Type B pancreatic cell (in vitro differentiated cells): ENCODE results near the gene PTPRF. TPM values are rescaled to one million over a fixed set of nuclear protein-coding genes. Genes with fewer than 3 reads are reported as not detected.

Experiments used
- DNase-seq: peaks from one replicate; pipeline ENCODE4 v3.0.0; 2021; ENCODE audit warnings: mixed read lengths; ENCODE audit not compliant: unreplicated experiment; ENCODE audit errors: extremely low spot score
- H3K27ac Mint-ChIP-seq: 2 replicates; pipeline ENCODE4 v1.8.0; 2021; ENCODE audit warnings: mild to moderate bottlenecking, mixed read lengths
- H3K27me3 Mint-ChIP-seq: 2 replicates; pipeline ENCODE4 v1.8.0; 2021; ENCODE audit warnings: mixed read lengths
- H3K36me3 Mint-ChIP-seq: 2 replicates; pipeline ENCODE4 v1.8.0; 2021; ENCODE audit warnings: mixed read lengths
- H3K4me1 Mint-ChIP-seq: one replicate; pipeline ENCODE4 v1.8.0; 2021; ENCODE audit warnings: mixed read lengths; ENCODE audit not compliant: unreplicated experiment
- H3K4me3 Mint-ChIP-seq: 2 replicates; pipeline ENCODE4 v1.8.0; 2021; ENCODE audit warnings: mild to moderate bottlenecking, mixed read lengths
- H3K9me3 Mint-ChIP-seq: 2 replicates; pipeline ENCODE4 v1.8.0; 2021; ENCODE audit warnings: mixed read lengths
- CTCF ChIP-seq: fragments of 200-600 bp; sonication (generic); conservative IDR thresholded peaks from 2 replicates; pipeline ENCODE4 v1.5.0; 2021; ENCODE audit warnings: antibody characterized with exemption, mild to moderate bottlenecking
- total RNA-seq: library from RNA; stranded (reverse); gene quantifications from 2 replicates; pipeline ENCODE4 v1.2.1, GENCODE V29; 2021; ENCODE audit warnings: low replicate concordance

PTPRF gene
- total RNA-seq, 1 donor from 2014 or later, result 260 TPM

- TF ChIP-seq CTCF, result no peak
- peaks cover 5% of the 10 kb centered on the region for H3K9me3 Mint-ChIP-seq
- no peak overlapping the region for H3K27ac Mint-ChIP-seq
- H3K4me3 Mint-ChIP-seq, result no peak overlapping the region
- H3K4me1 Mint-ChIP-seq, result no peaks in the 10 kb centered on the region
- DNase-seq, result no peak
- H3K36me3 Mint-ChIP-seq, result no peaks in the 10 kb centered on the region
- H3K27me3 Mint-ChIP-seq, result peaks cover 5% of the 10 kb centered on the region
Observed at GRCh38 chr1:43513471-43514173, 17.1 kb upstream of the PTPRF start.

DNA sequence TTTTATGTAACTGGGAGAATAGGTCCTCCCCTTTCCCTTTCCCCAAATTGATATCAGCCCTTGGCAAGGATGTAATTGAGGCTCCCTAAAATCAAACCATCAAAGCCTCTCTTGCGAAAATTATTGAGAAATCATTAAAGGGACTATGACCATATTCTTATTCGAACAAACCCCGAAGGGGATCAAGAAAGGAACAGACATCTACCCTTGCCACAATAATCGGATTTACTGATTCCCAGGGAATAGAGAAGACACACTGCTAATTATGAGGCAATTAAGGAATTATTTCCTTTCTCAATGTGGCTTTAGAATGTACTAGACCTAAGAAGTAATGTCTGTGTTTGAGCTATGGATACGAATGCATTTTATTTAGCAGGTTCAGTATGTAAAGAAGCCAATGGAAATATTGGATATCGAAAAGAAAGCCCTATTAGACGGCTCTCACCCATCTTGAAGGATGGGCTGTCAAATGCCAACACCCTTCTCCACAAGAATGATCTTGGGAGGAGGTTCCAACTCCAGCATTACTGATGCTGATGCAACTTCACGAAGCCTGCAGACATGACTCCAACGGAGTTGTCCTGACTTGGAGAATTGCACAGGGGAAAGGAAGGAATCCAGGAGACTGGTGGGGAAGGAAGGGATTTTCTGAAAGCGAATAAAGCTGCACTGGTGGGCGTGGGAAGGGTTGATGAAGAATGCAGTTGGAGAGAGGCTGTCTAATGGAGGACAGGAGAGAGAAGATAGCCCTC lies 11.6 kb upstream of the PTPRF start:
- no peak for TF ChIP-seq CTCF
- H3K27me3 Mint-ChIP-seq, result peaks cover 36% of the 10 kb centered on the region
- peaks cover 6% of the 10 kb centered on the region for H3K9me3 Mint-ChIP-seq
- H3K36me3 Mint-ChIP-seq, result no peaks in the 10 kb centered on the region
- H3K4me1 Mint-ChIP-seq, result no peaks in the 10 kb centered on the region
- H3K4me3 Mint-ChIP-seq, result no peak overlapping the region
- DNase-seq, result no peak
- no peak overlapping the region for H3K27ac Mint-ChIP-seq

GRCh38 chr1:43520100-43520778 lies 10.4 kb upstream of the PTPRF start:
- Mint-ChIP-seq H3K27ac (no peak overlapping the region), H3K27me3 (peaks cover 41% of the 10 kb centered on the region), H3K4me3 (no peak overlapping the region), H3K36me3 (no peaks in the 10 kb centered on the region), H3K4me1 (peaks cover 4% of the 10 kb centered on the region), H3K9me3 (peaks cover 6% of the 10 kb centered on the region)
- DNase-seq, result no peak
- no peak for TF ChIP-seq CTCF

DNA sequence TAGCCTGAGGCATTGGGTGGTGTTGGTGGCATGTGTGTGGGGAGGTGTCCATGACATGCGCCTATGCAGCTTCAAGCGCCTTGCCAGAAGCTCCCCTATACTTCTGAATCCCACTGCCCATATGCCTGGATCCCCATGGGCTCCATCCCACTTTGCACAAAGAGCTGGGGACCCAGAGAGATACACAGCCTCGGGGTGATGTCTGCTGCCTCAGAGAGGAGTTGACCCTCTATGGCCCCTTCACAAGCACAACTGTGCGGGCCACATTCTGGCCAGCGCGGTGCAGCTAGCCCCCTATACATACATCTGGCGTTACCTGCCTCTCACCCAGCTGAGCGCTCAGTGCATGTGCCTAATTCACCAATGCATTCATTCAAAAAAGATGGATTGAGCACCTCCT lies 9.6 kb upstream of the PTPRF start:
- H3K27ac Mint-ChIP-seq, result no peak overlapping the region
- H3K27me3 Mint-ChIP-seq, result peaks cover 42% of the 10 kb centered on the region
- H3K4me1 Mint-ChIP-seq, result peaks cover 4% of the 10 kb centered on the region
- peaks cover 6% of the 10 kb centered on the region for H3K9me3 Mint-ChIP-seq
- no peak for TF ChIP-seq CTCF
- no peak for DNase-seq
- no peaks in the 10 kb centered on the region for H3K36me3 Mint-ChIP-seq
- H3K4me3 Mint-ChIP-seq, result no peak overlapping the region

GRCh38 chr1:43521756-43522155 lies 8.9 kb upstream of the PTPRF start:
- H3K36me3 Mint-ChIP-seq, result no peaks in the 10 kb centered on the region
- H3K4me3 Mint-ChIP-seq, result no peak overlapping the region
- H3K4me1 Mint-ChIP-seq, result peaks cover 4% of the 10 kb centered on the region
- no peak for TF ChIP-seq CTCF
- no peak overlapping the region for H3K27ac Mint-ChIP-seq
- peaks cover 6% of the 10 kb centered on the region for H3K9me3 Mint-ChIP-seq
- H3K27me3 Mint-ChIP-seq, result peaks cover 40% of the 10 kb centered on the region
- no peak for DNase-seq
